Sigmoid colon (tissue), 7 donors: ENCODE data around the gene TMC2. TPM values are rescaled to one million over a fixed set of nuclear protein-coding genes. Genes with fewer than 3 reads are reported as not detected.

ENCODE experiments used
- DNase-seq: peaks from one replicate; pipeline ENCODE4 v3.0.0-alpha.2; 2019
- H3K27ac ChIP-seq, 4 donors: fragments of 200-600 bp; sonication (generic); one replicate each; pipeline ENCODE4 v1.5.1; 2016 to 2019; ENCODE audit warnings: mild to moderate bottlenecking in 1 of 4
- H3K27me3 ChIP-seq, 3 donors: fragments of 200-600 bp; sonication (generic); one replicate each; pipeline ENCODE4 v1.5.1; 2019; ENCODE audit warnings: mild to moderate bottlenecking in 1 of 3
- H3K36me3 ChIP-seq, 4 donors: fragments of 200-600 bp; sonication (generic); one replicate each; pipeline ENCODE4 v1.5.1; 2016 to 2019
- H3K4me1 ChIP-seq, 4 donors: fragments of 200-600 bp; sonication (generic); one replicate each; pipeline ENCODE4 v1.5.1; 2017 to 2019
- H3K4me3 ChIP-seq, 4 donors: fragments of 200-600 bp; sonication (generic); one replicate each; pipeline ENCODE4 v1.5.1; 2017 to 2019; ENCODE audit warnings: mild to moderate bottlenecking in 2 of 4, moderate library complexity in 1 of 4
- H3K9me3 ChIP-seq, 4 donors: fragments of 200-600 bp in 3 of 4; sonication (generic) in 3 of 4; one replicate each; pipeline versions ENCODE4 v1.5.1 to v1.6.1; 2013 to 2019
- EP300 ChIP-seq, 4 donors: sonication (generic); formaldehyde crosslinking; IDR thresholded peaks; one replicate each; pipeline ENCODE4 v1.6.1; 2017; ENCODE audit warnings: antibody characterized with exemption in 4 of 4
- POLR2A ChIP-seq, 2 donors: fragments of 450-650 bp; IDR thresholded peaks; one replicate each; pipeline ENCODE4 v1.6.1; 2016; ENCODE audit warnings: antibody characterized with exemption in 2 of 2, mild to moderate bottlenecking in 2 of 2, moderate library complexity in 2 of 2
- POLR2AphosphoS5 ChIP-seq, 4 donors: sonication (generic); formaldehyde crosslinking; IDR thresholded peaks; one replicate each; pipeline ENCODE4 v1.6.1; 2017; ENCODE audit warnings: antibody characterized with exemption in 4 of 4
- WGBS, 2 donors: extraction: QIAGEN DNeasy Blood & Tissue Kit; methylation state at CpG; one replicate each; pipeline ENCODE4 v1.1.7; 2013; 5-methylcytosine and 5-hydroxymethylcytosine counted together
- intact Hi-C: fragments of 100-400 bp; cut with DNase I; formaldehyde crosslinking; loops from one replicate; pipeline ENCODE4 v1.15.1; 2023
- polyA plus RNA-seq, 3 donors: library from polyadenylated mRNA; stranded (reverse); fragments of 200-250 nt; gene quantifications; one replicate each; pipeline ENCODE4 v1.2.3, GENCODE V29; 2013
- total RNA-seq, 4 donors: library from RNA; depleted of rRNA; stranded (reverse); fragments of >200 nt; gene quantifications; one replicate each; pipeline ENCODE4 v1.1.0, GENCODE V29; 2016
- TF ChIP-seq, protein P1 (sequence below), 4 experiments: fragments of 450-650 bp in 3 of 4; fragments of 200-600 bp in 1 of 4; IDR thresholded peaks; one replicate each; pipeline ENCODE4 v1.5.1; 2016 to 2019; ENCODE audit warnings: antibody characterized with exemption in 4 of 4, mild to moderate bottlenecking in 3 of 4, moderate library complexity in 2 of 4
- donor health status: healthy with polysubstance abuse.
- donor health status: Bipolar disorder and iron deficiency.
- donor health status: healthy.

The TMC2 gene
- total and polyA plus RNA-seq, 7 donors, result 0.19 to 0.60 (median 0.28) TPM; not detected in 4

- TF ChIP-seq POLR2AphosphoS5 (IDR thresholded peaks at IDR 0.05) (no peak), EP300 (IDR thresholded peaks at IDR 0.05) (no peak), POLR2A (IDR thresholded peaks at IDR 0.05) (no peak)
- TF ChIP-seq, protein P1, sequence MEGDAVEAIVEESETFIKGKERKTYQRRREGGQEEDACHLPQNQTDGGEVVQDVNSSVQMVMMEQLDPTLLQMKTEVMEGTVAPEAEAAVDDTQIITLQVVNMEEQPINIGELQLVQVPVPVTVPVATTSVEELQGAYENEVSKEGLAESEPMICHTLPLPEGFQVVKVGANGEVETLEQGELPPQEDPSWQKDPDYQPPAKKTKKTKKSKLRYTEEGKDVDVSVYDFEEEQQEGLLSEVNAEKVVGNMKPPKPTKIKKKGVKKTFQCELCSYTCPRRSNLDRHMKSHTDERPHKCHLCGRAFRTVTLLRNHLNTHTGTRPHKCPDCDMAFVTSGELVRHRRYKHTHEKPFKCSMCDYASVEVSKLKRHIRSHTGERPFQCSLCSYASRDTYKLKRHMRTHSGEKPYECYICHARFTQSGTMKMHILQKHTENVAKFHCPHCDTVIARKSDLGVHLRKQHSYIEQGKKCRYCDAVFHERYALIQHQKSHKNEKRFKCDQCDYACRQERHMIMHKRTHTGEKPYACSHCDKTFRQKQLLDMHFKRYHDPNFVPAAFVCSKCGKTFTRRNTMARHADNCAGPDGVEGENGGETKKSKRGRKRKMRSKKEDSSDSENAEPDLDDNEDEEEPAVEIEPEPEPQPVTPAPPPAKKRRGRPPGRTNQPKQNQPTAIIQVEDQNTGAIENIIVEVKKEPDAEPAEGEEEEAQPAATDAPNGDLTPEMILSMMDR (IDR thresholded peaks at IDR 0.05), result no peak
- Histone ChIP-seq H3K27me3 (peaks cover 0 to 13% (median 0%) of the 10 kb centered on the region in 3 donors), H3K4me3 (no peak overlapping the region), H3K27ac (no peak overlapping the region), H3K9me3 (no peaks in the 10 kb centered on the region), H3K36me3 (no peaks in the 10 kb centered on the region), H3K4me1 (no peaks in the 10 kb centered on the region)
- WGBS, 2 donors, result 93 to 95% methylated on average over 4 of the region's 4 CpGs
- intact Hi-C loops, result no loop called here
- DNase-seq, result no peak
Measured at GRCh38 chr20:2542361-2542760, 6.0 kb downstream of the TMC2 start.

GRCh38 chr20:2544211-2544610, 7.8 kb downstream of the TMC2 start:
- Histone ChIP-seq H3K27me3 (peaks cover 0 to 14% (median 0%) of the 10 kb centered on the region in 3 donors), H3K9me3 (no peaks in the 10 kb centered on the region), H3K4me3 (no peak overlapping the region), H3K4me1 (no peaks in the 10 kb centered on the region), H3K27ac (no peak overlapping the region), H3K36me3 (no peaks in the 10 kb centered on the region)
- intact Hi-C loops, result no loop called here
- WGBS, 2 donors, result 41 to 69% methylated on average over 1 of the region's 1 CpG
- TF ChIP-seq POLR2AphosphoS5 (IDR thresholded peaks at IDR 0.05), result no peak
- no peak for TF ChIP-seq EP300 (IDR thresholded peaks at IDR 0.05)
- TF ChIP-seq, protein P1 (IDR thresholded peaks at IDR 0.05), result no peak
- no peak for TF ChIP-seq POLR2A (IDR thresholded peaks at IDR 0.05)
- DNase-seq, result no peak

GRCh38 chr20:2545594-2545993, 9.2 kb downstream of the TMC2 start:
- H3K9me3 ChIP-seq, result no peaks in the 10 kb centered on the region
- no peak overlapping the region for H3K27ac ChIP-seq
- no peak overlapping the region for H3K4me3 ChIP-seq
- H3K4me1 ChIP-seq, result no peaks in the 10 kb centered on the region
- 72 to 88% methylated on average over 2 of the region's 2 CpGs for WGBS, 2 donors
- intact Hi-C loops, result no loop called here
- H3K27me3 ChIP-seq, result peaks cover 0 to 10% (median 0%) of the 10 kb centered on the region in 3 donors
- TF ChIP-seq, protein P1 (IDR thresholded peaks at IDR 0.05), result no peak
- TF ChIP-seq EP300 (IDR thresholded peaks at IDR 0.05) (no peak), POLR2A (IDR thresholded peaks at IDR 0.05) (no peak), POLR2AphosphoS5 (IDR thresholded peaks at IDR 0.05) (no peak)
- H3K36me3 ChIP-seq, result no peaks in the 10 kb centered on the region
- no peak for DNase-seq

DNA sequence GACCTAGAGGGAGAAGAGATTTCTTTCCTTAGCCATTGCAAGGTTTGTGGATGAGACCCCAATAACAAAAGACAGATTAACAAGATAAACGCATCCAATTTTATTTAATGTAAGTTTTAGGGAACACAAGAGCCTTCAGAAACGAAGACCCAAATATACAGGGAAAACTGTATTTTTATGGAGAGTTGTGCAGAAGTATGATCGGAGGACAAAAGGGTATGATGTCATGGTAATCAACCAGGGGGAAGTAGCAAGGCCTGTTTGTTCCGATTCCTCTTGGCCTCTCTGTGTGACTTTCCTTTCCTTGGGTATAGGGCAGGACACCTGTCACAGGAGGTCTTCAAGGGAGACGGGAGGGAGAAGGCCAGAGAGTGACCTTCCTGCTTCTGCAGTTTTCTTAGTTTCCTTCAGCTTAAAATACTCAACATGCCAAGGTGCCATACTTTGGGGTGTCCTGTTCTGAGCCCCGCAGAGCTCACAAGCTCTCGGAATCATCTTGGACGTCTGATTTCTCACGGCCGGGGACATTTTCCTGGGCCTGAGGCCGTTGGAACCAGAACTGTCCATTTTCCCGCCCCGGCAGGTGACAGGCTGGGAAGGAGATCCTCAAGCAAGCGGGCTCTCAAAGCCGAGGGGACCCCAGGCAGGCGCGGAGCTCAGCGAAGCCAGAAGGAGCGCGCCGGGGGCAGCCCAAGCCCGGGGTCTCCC, 21.7 kb downstream of the TMC2 start:
- no peaks in the 10 kb centered on the region for H3K9me3 ChIP-seq
- no peak for DNase-seq
- peak overlapping the region in 1 of 4 donors; percentile 33 for H3K4me3 ChIP-seq
- no peaks in the 10 kb centered on the region for H3K36me3 ChIP-seq
- H3K27ac ChIP-seq, result no peak overlapping the region
- TF ChIP-seq POLR2AphosphoS5 (IDR thresholded peaks at IDR 0.05), result no peak
- TF ChIP-seq, protein P1 (IDR thresholded peaks at IDR 0.05), result no peak
- TF ChIP-seq POLR2A (IDR thresholded peaks at IDR 0.05), result no peak
- TF ChIP-seq EP300 (IDR thresholded peaks at IDR 0.05), result no peak
- WGBS, 2 donors, result 32 to 57% methylated on average over 22 of the region's 22 CpGs
- H3K4me1 ChIP-seq, result peaks cover 0 to 10% (median 8%) of the 10 kb centered on the region in 4 donors
- H3K27me3 ChIP-seq, result peaks cover 11 to 74% (median 18%) of the 10 kb centered on the region in 3 donors
- intact Hi-C loops, result no loop called here
